Activated CD8-positive, alpha-beta memory T cell treated with anti-CD3 and anti-CD28 coated beads, Interleukin-2, amount 50 U/mL, for 1 hour (primary cell): ENCODE measurements around the gene PRSS33.

Source experiments
- DNase-seq: peaks from one replicate; pipeline ENCODE4 v3.0.0-alpha.2; 2020; ENCODE audit errors: extremely low read depth

The PRSS33 gene

DNA sequence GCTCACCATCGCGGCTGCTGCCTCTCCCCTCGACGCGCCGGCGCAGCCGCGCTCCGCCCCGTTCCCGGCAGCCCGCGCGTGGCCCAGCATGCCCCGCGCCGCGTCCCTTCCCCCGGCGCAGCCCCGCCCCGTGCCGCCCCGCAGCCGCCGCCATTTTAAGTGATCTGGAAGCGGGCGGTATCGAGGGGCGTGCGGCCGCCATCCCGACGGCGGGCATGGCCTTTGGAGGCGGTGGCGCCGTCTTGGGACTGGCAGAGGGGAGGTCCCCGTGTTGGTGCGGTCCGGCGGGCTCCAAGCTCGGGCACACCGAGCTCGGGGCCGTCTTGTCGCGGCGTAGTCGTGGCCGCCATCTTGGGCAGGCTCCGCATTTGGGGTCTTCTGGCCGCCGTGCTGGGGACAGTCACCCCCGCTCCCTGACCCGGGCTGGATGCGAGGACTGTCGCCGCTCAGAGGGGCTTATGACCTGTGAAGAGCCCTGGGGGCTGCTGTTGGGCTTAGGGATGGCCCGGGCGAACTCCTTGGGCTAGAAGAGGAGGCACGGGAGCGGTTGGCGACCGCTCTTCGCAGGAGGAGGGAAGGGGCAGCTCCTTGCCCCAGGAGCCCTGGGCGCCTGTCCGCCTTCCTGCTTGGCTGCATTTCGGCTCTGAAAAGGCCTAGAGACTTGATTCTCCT lies 10.0 kb downstream of the PRSS33 start, which contains the start of gene ELOB:
Gene ELOB, minus strand, starts transcription at position 50 of the 672 bp plus-strand sequence. Its CDS starts 41 bp downstream, at position 9.
- DNase-seq: peak; percentile 51

DNA sequence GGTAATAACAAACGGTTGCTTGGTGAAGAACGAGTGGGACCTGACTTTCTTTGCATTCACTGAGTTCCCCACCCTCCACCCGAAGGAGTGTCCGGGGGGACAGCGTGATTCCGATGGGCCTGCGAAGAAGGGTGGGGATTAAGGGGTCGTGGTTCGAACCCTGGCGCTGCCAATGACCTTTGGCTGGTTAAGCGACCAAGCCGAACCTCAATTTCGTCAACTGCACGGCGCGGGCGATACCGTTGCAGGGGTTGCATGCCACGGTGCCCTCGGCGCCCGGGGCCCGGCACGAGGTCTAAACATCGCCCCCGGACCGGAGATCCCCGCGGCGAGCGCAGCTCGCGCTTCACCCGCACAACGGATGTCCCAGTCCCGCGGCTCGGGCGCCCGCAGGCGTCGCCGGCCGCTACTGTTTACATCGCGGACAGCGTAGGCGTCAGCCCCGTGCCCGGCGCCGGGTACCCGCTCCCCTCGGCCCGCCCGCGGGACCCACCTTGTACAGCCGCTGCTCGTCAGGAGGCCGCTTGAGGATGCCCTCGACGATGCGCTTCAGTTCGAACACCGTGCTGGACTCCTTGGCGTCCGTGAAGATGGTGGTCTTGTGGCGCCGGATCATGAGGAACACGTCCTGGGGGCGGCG lies 10.7 kb downstream of the PRSS33 start:
- no peak for DNase-seq

DNA sequence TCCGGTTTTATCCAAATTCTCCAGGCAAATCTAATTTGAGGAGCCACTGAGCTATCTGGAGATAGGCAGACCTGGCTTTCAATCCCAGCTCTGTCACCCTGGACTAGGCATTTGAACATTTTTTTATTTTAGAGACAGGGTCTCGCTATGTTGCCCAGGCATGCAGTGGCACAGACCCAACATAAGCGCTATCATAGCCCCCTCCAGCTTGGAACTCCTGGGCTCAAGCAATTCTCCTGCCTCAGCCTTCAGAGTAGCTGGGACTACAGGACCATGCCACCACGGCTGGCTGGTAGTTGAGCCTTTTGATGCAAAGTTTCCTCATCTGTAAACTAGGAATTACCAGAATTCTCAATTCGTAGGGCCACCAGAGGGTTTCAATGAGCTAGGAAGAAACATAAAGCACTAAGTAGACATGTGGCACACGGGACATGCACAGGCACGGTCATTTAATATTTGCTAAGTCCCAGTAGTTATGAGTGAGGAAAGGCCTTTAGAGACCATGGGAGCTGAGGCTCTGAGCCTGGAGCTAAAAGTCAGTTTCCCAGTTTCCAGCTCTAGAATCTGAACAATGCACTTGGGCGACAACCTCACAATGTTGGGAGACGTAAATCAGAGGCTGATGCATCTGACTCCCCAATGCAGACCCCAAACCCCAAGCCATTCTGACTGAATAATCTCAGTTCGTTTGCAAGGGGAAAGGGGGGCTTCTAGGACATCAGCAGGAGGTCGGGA lies 11.4 kb downstream of the PRSS33 start:
- no peak for DNase-seq

DNA sequence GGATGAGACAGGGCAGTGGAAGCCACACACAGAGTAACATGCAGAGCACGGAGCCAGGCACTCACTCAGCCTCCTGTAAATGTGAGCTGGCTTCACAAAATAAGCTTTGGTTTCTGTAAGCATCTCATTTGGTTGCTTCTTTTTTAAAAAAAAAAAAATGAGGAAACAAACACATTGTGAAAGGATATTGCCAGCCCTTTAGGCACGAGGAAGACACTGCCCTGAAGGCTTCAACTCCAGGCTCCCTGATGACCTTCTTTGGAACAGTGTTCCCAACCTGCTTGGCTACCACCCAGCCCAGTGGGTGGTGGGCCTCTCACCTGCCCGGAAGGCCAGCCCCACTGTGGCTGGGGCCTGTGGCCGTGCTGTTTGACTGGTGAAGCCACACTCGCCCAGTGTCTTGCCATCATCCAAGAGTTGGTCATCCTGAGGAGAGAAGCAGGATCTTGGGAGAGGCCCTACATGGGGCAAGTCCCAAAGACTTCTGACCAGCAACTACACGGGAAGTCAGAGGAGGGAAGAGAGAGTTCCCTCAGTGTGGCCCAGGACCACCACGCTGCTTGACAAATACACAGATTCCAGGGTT lies 12.1 kb downstream of the PRSS33 start:
- no peak for DNase-seq

DNA sequence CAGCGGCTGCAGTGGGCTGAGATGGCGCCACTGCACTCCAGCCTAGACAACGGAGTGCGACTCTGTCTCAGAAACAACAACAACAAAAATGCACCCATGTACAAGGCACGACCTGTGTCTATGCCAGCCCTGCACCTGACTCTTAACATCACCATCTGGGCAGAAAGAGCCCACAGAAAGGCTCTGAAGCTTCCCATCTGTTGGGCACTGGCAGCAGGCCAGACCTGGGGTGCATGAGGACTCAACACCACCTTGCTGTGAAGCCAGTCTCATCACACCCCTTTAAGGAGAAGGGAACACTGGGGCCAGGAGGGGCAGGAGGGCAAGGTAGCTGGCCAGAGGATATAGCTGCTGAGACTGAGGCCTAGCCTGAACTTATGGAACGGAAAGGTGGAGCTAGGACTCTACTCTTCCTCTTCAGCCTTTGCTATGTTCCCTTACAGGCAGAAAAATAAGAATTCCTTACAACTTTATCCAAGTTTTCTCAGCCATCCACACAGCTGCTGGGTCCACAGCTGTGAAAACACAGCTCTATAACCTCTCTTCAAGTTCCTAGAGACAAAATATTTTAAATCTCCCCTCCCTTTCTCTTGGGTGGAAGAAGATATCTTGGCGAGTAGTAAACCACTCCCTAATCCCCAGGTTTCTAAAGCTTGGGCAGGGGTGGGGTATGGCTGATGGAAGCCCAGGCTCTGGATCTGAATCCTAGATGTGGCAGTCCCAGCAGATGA lies 13.0 kb downstream of the PRSS33 start:
- no peak for DNase-seq

DNA sequence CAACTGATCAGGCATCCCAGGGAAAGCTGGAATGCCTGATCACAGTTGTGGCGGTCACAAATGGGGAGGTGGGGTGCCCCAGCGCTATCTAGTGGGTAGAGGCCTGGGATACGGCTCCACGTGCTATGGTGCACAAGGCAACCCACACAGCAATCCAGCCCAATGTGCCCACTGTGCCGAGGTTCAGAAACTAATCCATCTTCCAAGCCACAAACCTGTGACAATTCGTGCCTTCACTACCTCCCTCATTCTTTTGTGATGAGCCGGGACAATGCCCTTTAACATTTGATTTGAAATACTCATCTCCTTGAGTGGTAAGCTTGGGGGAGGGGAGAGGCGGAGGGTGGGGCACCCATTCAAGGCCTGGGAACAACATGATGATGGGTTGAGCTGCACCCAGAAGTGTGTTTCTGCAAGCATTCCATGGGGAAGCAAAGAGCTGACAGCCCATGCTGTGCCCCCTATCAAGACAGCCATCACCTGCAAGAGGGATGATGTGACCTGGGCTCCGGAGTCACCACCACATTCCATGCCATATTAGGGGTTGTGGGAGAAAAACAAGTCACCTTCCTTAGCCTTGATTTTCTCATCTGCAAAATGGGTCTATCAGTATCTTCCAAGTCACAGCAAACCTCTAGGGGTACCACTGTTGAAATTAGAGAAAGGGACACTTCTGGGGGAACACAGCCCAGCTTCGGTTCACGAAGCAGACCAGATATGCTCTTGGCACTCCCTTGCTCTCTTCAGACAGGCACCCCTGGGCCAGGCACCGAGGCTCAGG lies 14.0 kb downstream of the PRSS33 start:
- no peak for DNase-seq

DNA sequence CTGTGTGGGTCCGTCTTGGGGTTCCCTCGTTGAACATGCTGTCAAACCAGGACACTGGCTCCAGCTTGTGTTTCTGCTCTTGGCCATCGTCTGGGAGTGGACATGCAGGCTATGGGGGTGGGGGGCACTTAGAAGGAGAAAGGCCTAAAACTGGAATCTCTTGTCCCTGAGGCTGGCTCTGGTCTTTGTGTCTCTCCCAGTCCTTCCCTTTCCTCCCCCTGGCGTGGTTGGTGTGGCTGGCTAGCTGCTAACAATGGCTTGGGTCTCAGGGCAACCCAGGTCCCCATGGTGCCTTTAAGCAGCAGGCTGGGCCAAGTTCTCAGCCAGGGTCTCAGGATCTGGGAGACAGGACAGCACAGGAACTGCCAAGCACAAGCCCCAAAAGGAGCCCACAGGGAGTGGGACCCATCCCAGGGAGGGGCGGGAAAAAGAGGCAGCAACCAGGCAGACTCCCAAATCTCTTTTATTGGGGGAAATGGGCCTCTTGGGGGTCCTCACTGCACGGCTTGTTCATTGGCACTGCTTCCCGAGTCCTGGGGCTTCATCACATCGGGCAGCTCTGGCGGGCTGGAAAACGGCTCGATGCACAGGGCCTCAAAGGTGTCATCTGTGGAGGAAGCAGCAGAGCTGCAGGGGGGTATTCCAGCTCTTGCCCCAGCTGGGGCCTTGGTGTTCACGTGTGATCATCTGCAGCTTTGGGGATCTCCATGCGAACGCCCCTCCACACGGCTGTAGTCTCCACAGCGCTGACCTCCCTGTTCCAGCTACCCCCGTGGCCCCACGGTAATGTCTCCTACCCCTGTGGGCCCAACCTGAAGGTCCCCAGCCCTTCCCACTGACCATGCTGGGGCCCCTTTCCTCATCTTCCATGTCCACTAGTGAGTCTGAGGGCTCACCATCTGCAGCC lies 15.6 kb downstream of the PRSS33 start:
- no peak for DNase-seq

DNA sequence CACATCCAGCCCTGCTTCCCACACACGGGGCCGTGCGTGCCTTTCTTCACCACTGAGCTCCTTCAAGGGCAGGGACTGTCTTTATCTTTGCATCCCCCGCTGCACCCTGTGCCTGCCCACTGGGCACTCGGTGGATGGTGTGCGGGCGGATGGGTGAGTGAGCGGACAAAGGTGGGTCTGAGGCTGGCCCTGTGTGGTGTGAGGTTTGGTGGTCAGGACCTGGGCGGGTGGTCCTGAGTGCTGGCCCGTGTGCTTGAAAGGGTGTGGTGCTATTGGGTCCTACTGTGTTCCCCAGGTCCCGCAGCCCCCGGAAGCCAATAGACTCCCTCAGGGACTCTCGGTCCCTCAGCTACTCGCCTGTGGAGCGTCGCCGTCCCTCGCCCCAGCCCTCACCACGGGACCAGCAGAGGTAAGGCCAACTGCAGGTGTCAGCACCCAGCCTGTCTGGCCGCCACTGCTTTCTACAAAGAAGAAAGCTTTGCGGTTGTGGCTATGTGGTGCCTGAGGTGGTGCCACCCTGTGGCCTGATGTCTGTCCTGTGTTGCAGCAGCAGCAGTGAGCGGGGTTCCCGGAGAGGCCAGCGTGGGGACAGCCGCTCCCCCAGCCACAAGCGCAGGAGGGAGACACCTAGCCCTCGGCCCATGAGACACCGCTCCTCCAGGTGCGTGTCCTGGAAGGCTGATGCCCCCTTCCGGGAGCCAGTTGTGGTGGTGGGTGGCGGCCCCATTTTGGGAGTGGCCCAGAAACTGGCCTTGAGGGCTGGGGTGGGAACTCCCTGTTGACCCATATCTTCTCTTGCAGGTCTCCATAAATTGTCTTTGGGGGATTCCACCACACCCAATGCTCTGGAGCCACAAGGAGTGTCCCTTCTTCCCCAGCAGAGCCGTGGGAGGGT lies 17.1 kb downstream of the PRSS33 start:
- DNase-seq: no peak

DNA sequence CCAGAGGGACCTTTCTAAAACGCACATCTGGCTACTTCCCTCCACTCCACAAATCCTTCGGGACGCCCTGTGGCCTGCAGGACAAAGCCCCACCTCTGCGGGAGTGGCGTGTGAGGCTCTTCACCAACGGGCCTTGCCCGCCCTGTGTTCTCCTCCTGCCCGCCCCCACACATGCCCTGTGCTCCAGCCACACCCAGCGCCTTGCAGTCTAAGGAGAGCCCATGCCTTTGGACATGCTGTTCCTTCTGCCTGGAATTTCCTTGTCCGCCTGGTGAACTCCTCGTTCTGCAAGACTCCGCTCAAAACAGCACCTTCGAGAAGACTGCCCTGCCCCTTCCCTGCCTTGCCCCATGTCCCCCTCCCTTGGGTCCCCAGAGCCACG lies 17.7 kb downstream of the PRSS33 start:
- no peak for DNase-seq

DNA sequence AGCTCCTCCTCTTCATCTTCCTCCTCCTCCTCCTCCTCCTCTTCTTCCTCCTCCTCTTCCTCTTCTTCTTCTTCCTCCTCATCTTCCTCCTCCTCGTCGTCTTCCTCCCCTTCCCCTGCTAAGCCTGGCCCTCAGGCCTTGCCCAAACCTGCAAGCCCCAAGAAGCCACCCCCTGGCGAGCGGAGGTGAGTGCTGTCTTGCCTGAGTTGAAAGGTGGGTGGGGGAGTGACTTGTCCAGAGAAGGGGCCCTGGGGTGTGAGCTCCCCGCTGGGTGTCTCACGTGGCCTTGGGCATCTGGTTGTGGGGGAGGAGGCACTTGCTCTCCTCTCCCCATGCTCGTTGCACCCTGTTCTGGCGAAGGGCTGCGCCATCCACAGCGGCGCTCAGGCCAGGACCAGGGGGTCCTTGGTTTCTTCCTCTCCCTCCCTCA lies 18.2 kb downstream of the PRSS33 start:
- DNase-seq: no peak

DNA sequence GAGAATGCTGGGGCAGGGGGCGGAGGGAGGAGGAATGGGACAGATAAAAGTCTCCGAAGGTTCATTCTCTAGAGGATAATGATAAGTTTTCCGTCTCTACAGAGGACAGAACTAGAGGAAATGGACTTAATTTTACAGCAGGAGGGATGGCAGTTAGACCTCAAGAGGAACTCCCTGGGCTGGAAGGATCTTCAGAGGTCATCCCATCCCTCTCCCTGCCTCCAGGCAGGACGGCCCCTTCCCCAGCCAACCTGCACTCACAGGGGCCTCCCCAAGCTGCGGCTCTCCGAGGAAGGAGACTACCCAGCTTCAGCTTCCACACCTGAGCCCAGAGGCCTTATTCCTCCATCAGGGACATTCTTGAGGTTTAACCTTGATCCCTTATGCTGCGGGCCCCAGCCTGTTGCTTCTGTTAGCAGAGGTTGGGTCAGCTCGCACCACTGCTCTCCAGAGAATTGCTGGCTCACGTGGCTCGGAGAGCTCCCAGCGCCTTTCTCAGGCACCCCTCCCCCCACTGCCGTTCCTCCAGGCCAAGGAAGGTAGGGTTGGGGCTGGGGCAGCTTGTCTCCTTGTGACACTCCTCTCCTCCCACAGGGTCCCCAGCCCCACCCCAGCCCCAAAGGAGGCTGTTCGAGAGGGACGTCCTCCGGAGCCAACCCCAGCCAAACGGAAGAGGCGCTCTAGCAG lies 18.8 kb downstream of the PRSS33 start:
- no peak for DNase-seq

DNA sequence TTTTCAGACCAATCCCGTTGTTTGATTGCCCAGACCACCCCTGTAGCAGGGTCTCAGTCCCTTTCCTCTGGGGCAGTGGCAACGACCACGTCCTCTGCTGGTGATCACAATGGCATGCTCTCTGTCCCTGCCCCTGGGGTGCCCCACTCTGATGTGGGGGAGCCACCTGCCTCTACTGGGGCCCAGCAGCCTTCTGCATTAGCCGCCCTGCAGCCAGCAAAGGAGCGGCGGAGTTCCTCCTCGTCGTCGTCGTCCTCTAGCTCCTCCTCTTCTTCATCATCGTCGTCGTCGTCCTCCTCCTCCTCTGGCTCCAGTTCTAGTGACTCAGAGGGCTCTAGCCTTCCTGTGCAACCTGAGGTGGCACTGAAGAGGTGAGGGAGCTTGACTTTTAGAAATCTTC lies 19.5 kb downstream of the PRSS33 start:
- DNase-seq: no peak

DNA sequence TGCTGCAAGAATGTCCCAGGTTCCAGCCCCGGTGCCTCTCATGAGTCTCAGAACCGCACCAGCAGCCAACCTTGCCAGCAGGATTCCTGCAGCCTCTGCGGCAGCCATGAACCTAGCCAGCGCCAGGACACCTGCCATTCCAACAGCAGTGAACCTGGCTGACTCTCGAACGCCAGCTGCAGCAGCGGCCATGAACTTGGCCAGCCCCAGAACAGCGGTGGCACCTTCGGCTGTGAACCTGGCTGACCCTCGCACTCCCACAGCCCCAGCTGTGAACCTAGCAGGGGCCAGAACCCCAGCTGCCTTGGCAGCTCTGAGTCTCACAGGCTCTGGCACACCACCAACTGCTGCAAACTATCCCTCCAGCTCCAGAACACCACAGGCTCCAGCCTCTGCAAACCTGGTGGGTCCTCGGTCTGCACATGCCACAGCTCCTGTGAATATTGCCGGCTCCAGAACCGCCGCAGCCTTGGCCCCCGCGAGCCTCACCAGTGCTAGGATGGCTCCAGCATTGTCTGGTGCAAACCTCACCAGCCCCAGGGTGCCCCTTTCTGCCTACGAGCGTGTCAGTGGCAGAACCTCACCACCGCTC lies 20.1 kb downstream of the PRSS33 start:
- no peak for DNase-seq

DNA sequence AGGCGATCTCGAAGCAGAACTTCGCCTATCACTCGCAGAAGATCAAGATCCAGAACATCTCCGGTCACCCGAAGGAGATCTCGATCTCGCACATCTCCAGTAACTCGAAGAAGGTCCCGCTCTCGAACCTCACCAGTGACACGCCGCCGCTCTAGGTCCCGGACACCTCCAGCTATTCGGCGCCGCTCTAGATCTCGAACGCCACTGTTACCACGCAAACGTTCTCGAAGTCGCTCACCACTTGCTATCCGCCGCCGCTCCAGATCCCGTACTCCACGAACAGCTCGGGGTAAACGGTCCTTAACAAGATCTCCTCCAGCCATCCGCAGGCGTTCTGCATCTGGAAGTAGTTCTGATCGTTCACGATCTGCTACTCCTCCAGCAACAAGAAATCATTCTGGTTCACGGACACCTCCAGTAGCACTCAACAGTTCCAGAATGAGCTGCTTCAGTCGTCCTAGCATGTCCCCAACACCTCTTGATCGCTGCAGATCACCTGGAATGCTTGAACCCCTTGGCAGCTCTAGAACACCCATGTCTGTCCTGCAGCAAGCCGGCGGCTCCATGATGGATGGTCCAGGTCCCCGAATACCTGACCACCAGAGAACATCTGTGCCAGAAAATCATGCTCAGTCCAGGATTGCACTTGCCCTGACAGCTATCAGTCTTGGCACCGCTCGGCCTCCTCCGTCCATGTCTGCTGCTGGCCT lies 20.8 kb downstream of the PRSS33 start:
- DNase-seq: no peak

DNA sequence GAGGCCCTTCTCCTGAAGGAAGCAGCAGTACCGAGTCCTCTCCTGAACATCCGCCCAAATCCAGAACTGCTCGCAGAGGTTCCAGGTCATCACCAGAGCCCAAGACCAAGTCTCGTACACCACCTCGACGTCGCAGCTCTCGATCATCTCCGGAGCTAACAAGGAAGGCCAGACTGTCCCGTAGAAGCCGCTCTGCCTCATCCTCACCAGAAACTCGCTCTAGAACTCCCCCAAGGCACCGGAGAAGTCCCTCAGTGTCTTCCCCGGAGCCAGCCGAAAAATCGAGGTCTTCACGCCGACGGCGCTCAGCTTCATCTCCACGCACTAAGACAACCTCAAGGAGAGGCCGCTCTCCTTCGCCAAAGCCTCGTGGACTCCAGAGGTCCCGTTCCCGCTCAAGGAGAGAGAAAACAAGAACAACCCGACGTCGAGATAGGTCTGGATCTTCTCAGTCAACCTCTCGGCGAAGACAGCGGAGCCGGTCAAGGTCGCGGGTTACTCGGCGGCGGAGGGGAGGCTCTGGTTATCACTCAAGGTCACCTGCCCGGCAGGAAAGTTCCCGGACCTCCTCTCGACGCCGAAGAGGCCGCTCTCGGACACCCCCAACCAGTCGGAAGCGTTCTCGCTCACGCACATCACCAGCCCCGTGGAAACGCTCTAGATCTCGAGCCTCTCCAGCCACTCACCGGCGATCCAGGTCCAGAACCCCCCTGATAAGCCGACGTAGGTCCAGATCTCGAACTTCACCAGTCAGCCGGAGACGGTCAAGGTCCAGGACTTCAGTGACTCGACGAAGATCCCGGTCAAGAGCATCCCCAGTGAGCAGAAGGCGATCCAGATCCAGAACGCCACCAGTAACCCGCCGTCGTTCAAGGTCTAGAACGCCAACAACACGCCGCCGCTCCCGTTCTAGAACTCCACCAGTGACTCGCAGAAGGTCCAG lies 21.6 kb downstream of the PRSS33 start:
- DNase-seq: no peak

DNA sequence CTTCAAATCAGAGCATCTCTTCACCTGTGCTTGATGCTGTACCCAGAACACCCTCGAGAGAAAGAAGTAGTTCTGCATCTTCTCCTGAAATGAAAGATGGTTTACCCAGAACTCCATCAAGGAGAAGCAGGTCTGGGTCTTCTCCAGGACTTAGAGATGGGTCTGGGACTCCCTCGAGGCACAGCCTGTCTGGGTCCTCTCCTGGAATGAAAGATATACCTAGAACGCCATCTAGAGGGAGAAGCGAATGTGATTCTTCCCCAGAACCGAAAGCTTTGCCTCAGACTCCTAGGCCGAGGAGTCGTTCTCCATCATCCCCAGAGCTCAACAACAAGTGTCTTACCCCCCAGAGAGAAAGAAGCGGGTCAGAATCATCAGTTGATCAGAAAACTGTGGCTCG lies 22.6 kb downstream of the PRSS33 start:
- DNase-seq: no peak
